Fibroblast of skin of right biceps (primary cell): ENCODE measurements around the gene FRRS1.
A peak's percentile ranks its signal among the peaks of the same experiment; 100 is the strongest.

Experiments
- DNase-seq: peaks from one replicate; pipeline ENCODE4 v3.0.0-alpha.2; 2013

Gene FRRS1

DNA sequence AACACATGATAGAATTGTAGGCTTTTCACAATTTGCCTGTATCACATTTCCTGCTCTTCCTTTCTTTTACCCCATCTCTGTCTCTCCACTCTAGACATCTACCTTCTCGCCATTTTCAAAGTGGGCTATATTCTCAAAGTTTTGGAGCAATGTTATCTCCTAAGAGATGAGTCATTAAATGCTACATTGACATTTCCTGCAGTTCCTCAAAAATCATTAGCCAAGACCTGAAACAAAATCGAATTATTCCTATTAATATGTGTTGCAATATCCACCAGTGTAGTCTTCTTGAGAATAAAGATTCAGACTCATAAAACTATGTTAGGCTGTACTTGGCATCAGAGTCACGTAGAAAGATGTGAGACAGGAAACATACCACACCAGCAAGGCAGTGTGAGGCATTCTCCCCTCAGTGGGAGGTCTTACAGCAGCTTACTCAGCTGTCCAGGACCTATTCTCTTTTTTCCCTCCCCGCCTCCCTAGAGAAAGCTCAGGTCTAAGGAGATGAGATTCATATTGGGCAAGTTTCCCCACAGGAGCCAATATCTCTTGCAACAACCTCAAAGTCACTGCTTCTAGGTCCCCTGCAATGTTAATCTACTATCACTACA is 38.8 kb downstream of the FRRS1 start:
- peak; percentile 90 for DNase-seq

DNA sequence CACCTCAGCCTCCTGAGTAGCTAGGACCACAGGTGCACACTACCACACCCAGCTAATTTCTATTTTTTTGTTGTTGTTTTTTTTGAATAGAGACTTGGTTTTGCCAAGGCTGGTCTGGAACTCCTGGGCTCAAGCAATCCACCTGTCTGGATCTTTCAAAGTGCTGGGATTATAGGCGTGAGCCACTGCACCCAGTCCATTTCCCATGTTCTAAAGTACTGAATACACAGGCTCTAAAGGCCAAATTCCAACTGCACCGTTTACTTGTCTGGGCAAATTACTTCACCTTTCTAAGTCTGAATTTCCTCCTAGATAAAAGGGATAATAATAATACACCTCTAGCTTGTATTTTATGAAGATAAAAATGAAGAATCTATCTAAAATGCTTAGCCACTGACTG is 39.6 kb downstream of the FRRS1 start:
- DNase-seq = no peak

DNA sequence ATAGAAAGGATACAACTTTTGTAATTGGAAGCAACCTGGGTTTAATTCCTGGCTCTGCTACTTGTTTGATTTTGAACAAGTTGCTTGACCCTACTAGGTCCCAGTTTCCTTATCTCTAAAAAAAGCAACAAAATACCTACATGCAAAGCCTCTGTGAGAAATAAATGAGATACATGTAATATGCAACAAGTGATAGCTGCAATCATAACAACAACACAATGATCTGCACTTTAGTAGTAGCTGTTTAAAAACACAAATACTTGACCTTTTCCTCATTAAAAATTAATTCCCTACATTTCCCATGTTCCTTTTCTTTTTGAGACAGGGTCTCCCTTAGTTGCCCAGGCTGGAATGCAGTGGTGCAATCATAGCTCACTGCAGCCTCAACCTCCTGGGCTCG is 40.0 kb downstream of the FRRS1 start:
- DNase-seq = no peak

DNA sequence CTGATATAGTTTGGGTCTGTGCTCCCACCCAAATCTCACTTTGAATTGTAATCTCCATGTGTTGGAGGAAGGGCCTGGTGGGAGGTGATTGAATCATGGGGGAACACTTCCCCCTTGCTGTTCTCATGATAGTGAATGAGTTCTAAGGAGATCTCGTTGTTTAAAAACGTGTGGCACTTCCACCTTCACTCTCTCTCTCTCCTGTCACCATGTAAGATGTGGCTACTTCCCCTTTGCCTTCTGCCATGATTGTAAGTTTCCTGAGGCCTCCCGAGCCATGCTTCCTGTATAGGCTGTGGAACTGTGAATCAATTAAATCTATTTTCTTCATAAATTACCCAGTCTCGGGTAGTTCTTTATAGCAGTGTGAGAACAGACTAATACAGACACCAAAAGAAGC is 40.4 kb downstream of the FRRS1 start:
- DNase-seq = no peak

DNA sequence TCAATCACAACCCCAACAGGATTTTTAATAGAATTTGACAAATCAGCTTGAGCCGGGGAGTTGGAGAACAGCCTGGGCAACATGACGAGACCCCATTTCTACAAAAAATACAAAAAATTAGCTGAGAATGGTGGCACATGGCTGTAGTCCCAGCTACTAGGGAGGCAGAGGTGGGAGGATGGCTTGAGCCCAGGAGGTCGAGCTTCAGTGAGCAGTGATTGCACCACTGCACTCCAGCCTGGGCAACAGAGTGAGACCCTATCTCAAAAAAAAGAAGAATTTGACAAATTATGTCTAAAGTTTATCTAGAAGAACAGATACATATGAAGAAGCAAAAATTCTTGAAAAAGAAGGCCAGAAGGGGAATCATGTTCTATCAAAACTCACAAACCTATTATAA is 43.2 kb downstream of the FRRS1 start:
- no peak for DNase-seq

DNA sequence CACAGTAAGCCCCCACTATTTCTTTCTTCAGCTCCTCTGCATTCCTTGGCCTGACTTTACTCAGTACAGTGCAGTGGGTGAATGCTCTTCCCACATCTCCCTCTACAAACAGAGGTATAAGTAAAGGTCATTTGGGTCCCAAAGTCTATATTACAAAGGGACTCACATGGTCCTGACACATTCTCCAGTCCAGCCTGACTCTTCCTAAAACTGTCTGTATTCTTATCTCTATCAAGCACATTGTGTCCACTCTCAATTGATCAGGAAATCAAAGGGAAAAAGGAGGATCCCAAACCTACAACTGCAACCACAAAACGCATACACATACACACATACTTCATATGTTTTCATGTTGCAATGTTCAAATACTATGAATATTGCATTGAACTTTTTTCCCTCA is 49.4 kb downstream of the FRRS1 start:
- DNase-seq = no peak

DNA sequence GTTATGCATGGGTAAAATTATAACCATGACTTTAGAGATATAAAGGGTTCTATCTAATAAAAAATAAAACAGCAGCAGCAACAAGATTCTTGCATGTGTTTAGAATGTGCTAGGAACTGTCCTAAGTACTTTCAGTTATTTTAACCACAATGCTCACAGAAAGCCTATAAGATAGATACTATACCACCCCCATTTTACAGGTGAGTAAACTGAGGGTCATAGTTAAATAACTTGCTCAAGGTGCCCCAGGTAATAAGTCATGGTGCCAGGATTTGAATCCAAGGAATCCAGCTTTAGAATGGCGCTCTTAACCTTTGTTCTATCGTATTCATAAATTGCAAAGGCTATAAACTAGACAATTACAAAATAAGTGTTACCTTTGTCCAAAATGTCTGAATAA is 53.4 kb downstream of the FRRS1 start:
- no peak for DNase-seq

DNA sequence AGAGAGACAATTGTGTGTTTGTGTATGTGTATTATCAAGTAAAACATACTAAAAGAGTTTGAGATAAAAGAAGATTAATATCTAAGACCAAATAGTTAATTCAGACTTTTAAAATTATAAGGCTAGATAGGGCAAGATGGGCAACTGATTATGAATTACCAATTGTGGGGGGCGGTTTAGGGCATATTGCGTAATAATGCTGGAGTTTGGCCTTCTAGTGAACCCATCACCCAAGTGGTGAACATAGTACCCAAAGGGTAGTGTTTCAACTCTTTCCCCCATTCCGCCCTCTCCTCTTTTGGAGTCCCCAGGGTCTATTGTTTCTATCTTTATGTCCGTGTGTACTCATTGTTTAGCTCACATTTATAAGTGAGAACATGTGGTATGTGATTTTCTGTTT is 55.4 kb downstream of the FRRS1 start:
- DNase-seq = no peak

DNA sequence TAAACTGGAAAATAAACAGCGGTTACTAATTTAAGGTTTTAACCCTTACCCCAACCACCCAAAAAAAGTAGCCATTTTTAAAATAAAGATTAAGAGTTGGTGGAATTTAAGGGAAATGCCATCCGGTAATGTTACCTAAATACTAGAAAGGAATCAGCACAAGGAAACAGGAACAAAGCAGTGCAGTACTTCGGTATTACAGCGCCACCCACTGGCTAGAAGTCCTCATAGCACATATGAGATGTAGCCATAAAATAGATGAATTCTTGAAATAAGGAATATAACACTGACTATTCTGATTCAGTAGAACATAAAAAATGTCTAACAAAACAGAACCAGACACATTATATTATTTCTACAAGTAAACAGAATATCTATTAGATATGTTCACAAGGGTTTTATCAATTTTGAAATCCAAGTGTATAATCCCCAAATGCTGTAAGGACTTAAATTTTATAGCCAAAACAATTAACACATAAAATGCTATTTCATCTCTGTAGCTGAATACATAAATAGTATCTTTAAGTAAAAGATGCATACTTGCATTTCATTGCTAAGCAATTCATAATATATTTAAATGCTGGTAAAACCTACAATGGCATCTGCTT is 58.8 kb downstream of the FRRS1 start:
- peak; percentile 61 for DNase-seq

DNA sequence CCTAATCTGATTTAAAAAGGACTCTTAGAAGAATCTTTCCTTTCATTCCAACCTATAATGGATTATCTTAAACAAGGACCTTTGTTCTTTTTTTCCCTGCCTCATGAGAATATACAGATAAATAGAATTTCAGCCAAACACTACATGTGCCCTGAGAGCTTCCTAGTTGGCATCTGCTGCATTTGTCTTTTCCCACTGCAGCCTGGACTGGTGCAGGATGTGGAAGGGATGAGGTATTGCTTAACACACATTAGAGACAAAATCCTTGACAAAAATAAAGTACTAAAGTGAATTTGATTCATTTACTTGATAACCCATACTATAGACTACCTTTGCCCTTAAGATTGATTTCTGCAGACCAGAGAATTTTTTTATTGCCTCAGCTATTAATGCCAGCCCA is 61.0 kb downstream of the FRRS1 start:
- DNase-seq = no peak

DNA sequence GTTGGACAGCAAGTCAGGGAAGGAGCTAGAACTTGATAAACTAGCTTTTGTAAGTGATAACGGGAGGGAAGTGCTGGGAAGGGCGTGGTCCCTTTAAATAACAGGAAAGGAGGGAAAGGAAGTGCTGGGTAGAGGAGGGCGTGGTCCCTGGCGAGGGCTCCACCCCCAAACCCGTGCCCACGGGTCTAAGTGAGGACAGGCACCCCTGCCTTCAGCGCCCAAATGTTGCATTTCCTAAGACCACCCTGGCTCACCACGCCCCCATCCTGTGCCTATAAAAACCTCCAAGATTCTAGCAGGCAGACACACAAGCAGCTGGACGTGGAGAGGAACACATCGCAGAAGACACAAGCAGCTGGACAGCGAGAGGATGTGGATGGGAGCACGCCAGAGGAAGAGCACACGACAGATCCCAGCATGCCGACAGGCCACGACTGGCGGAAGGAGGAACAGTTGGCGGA is 62.0 kb downstream of the FRRS1 start:
- DNase-seq = no peak

DNA sequence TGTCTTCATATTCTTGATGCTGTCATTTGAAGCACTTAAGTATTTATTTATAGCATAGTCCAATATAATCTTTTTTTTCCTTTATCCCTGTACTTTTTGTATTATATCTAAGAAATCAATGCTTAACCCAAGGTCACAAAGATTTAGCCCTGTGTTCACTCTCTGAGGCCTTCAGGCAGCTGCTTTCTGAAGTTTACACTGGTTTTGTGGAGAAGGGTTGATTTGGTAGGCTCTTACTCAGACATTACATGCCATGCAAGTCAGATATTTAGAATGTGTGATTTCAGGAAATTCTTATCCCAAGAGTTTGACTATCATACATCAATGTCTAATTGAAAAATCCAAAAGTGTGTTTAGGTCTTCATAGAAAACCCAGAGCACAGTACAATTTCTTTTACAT is 64.2 kb downstream of the FRRS1 start:
- DNase-seq = peak; percentile 15

DNA sequence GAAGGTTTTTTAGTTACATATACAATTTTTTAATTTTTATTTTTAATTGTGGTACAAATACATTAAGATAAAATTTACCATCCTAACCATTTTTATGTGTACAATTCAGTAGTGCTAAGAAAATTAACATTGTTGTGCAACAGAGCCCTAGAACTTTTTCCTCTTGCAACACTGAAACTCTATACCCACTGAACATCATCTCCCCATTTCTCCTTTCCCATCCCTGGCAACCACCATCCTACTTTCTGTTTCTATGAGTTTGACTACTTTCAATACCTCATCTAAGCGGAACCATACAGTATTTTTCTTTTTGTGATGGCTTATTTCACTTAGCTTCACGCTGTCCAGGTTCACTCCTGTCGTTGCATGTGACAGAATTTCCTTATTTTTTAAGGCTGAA is 66.4 kb downstream of the FRRS1 start:
- DNase-seq = no peak

DNA sequence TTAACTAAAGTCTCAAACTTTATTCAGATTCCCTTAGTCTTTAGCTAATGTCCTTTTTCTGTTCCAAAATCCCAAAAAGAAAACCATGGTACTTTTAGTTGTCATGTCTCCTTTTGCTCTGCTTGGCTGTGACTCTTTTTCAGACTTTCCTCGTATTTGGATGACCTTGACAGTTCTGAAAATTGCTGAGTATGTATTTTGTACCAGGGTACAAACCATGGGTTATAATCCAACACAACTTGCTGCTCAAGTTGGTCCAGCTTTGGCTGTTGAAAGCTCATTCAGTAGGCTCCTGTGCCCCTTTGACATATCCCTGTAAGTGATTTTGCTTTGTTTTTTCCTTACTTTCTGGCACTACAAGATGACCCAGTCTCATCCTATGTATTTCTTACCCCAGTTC is 68.9 kb downstream of the FRRS1 start:
- DNase-seq = no peak

DNA sequence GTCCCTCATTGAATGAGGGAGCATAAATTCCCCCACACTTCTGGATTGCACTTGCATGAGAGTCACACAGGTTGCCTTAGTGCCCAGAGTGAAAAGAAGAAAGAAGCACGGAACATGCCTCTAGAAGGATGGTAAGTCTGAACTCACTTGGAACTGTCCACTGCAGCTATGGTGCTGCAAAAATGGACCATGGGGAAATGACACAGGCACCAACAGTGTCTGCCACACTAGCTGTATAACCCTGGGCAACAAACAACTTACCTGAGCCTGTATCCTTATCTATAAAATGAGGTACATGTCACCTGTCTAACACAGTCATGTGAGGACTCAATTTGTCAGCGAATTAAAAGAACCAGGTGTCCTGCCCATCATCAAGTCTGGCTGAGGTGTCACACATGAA is 69.8 kb downstream of the FRRS1 start:
- no peak for DNase-seq

DNA sequence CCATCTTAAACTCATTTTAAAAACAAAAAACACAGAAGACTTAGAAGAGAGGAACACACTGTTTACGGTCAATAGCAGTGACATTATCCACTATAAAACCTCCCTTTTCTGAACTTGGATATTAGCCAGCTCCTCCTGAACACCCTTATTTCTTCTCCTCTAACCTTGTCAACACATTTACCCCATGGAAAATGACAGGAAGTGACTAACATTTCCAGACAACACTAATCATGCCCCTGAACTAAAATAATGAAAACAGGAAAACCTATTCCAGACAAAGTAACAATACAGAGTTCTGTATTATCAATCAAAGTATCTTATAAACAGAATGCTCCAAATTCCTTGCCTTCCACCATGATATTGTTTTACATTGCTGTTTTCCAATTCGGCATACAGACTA is 75.3 kb downstream of the FRRS1 start:
- peak; percentile 63 for DNase-seq

DNA sequence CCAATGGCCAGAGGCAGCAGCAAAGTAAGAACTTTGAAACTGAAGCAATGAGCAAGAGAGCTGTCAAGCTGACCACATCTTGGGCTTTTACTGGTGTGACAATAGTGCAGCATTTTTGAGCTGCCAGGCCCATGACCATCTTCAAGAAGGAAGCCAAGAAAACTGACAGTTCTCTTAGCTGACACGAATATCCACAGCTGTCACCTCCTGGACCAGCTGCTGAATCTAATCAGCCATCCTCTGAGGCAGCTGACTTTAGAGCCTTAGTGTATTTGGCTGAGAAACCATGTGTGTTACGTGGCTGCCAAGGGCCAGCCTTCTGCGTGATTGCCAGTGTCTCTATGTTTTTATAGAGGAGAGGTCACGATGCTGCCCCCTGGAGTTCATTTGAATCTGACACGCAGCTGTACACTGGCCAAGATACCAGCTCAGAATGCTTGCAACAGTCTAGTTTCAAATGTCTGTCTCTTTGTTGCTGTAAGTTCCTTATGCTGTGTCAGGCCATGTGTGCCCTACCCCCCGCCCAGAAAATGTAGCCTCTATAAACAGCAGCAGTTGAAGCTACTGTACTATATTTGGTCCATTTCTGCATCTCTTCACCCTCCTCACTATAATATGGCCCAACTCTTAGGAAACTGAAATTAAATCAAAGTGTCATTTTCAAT is 80.8 kb downstream of the FRRS1 start:
- DNase-seq = peak; percentile 80

DNA sequence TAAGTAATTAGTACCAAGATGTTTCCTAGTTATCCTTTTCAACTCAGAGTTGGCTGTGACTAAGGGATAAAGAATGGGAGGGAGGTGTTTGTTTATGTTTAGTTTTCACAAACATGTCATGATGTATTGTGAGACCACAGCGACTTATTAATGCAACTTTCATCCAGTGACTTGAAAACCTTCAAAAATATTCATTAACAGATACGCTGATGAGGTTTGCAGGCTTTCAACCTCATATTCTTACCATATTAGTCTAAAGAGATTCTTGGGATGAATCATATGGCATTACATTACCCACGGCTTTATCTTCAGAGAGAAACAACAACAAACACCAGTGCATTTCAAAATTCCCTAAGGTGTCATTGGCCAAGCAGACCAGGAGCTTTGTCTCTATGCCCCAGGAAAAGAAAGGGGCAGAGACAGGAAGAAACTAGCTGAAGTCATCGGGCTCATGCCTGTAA is 84.1 kb downstream of the FRRS1 start:
- DNase-seq = peak; percentile 78

DNA sequence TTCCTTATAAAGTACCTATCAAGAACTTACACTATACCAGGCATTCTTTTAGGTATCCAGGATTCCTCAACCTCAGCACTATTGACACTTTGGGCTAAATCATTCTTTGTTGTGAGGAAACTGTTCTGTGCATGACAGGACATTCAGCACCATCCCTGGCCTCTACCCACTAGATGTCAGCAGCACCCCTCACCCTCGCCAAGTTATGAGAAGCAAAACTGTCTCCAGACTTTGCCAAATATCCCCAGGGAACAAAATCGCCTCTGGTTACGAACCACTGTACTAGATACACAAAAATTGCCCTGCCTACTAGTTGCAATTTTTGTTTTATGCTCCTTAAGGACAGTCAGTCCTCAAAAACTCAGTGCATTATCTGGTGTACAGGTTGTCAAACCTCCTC is 84.9 kb downstream of the FRRS1 start:
- DNase-seq = peak; percentile 24

DNA sequence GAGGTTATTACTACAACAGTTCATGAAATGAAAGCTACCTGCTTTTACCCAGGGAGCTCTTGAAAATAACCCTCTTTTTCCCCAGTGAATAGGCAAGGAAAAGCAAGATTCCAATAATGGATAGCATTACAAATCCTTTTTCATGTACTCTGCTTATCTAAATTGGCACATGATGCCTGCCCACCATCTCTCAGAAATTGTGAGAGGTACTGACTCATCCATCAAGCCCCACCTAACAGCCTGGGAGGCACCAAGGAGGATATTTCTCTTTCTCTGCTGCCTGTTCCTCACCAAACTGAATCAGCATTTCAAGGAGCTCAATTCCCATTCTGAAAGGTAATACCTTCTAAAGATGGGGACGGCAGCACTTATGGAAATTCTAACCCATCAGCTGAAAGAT is 86.2 kb downstream of the FRRS1 start:
- peak; percentile 40 for DNase-seq

DNA sequence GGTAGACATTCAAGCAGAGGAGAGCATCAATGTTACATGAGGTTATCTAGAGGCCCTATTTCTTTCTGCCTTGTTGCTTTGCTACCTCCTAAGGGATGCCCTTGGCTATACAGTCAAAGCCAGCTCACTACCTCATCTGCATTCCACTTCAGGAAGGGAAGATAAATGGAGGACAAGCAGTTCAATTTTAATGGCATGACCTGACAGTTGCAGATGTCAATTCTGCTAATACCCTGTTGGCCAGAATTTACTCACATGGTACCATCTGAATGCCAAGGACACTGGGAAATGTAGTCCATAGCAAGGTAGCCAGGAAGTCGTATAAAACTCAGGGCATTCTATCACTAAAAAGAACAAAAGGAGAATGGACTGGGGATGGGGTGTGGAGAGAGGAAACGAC is 89.0 kb downstream of the FRRS1 start:
- no peak for DNase-seq

DNA sequence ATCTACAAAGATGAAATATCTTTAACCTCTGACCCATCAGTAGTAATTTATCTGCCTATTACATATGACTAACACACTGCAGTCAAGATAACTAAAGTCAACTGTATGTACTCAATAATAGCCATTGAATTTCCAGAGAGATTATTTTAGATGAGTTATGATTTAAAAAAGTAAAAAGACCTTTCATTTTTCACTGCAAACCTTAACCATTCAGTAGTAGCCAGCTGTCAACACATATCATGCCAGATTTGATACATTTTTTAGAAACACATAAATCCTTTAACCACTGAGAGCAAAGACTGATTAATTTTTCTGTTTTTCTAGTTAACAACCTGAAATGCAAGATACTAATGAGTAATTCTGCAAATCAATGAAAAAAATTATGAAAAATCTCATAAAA is 89.6 kb downstream of the FRRS1 start:
- peak; percentile 26 for DNase-seq

DNA sequence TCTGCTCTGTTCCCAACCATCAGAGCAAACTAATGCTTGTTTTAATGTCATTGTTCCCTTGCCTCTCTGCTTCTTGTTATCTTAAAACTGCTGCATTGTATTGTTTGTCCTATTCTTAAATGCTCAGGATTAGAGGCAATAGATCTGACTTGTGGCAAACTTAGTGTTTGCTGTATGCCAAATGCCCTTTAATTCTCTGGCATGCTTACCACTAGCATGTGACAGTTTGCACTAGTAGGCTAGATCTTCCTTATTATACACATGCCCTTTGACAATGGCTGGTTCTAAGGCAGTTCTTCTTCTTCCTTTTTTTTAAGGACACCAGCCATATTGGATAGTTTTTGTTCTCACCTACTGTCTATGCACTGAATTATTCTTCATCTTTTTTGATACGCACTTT is 90.4 kb downstream of the FRRS1 start:
- no peak for DNase-seq

DNA sequence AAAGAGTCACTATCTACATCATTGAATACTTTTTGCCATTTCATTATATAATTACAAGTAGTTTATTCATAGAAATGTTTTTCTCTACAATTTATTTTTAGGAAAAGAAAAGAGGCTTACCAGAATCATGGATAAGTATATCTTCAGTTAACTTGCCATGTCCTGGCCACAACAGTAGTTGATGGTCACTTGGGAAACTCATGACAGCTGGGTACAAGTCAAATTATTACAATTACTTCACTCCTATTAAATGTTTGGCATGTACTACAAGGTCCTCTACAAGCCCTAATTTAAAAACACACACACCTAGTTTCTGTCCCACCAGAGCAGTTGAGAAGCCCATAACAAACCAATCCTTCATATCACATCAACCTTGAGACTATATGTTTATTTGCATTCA is 91.1 kb downstream of the FRRS1 start:
- no peak for DNase-seq
